ENCODE data around the gene PPIL6.

DNA sequence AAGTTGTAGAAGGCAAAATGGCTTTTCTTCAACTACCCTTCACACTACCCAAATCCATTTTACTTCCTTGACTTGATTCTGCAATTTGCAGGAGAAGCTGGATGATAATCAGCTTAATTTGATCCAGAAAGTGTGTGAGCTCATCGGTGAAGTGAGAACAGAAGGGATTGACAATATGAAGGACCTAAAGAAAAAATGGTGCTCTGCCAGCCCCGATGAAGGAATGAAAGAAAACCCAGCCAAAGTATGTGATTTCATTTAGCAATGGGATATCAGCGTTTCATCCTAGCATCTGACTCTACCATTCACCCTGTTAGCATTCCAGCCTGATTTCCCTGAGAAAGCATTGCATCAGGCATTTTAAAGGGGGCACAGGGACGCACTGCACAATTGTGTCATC, 99.6 kb downstream of the PPIL6 start:
- no peak for TF ChIP-seq PAX5 (IDR thresholded peaks at IDR 0.05; ENCODE audit: insufficient read depth, low read length, severe bottlenecking)
- no peak for TF ChIP-seq POLR2A (IDR thresholded peaks at IDR 0.05; ENCODE audit: low read depth, low read length)
- TF ChIP-seq POLR2AphosphoS5 (IDR thresholded peaks at IDR 0.05; ENCODE audit: low read depth, low read length): no peak

All from GM12891 (cell line).